Stimulated activated CD8-positive, alpha-beta memory T cell treated with anti-CD3 and anti-CD28 coated beads, Interleukin-12 subunit alpha, Interleukin-12 subunit beta, amount 100 ng/mL, for 4 hours (primary cell): ENCODE results near the gene DCP1B.
A peak's percentile ranks its signal among the peaks of the same experiment; 100 is the strongest.

Experiments used
- DNase-seq: peaks from one replicate; pipeline ENCODE4 v3.0.0-alpha.2; 2020; ENCODE audit warnings: low read depth

Gene DCP1B

DNA sequence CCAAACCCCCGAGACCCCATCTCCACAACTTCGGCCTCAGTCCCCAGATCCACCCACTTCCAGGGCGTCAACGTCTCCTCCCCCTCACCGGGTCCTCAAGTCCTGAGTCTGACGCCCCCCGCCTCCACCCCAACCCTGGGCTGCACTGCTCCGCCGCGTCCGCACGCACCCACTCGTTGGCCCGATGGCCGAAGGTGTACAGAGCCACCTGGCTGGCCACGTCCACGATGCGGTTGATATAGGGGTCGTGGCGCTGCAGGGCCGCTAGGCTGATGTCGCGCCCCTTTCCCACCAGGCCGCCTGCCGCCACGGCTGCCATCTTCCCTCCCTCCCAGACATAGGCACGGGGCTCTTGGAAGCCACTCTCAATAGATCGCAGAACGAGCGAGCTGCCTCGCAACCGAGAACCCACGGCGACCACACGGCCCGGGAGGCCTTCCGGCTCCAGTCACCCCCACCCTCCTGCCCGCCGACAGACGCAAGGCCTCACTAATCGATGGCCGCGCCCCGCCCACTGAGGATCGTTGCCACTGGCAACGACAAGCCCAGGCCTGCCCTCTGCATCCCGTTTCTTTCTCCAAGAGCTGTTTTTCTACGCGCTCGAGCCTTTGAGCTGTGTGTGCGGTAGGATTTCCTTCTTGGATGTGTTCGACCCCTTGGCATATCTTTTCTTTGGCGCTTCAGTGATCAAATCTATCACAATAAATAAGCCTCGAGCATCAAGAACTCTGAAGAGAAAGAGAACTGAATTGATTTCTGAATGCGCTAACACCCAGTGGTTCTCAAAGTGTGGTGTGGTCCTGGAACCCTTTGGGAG, at the start of gene DCP1B:
DCP1B (minus strand) TSS at position 345 of the 817 bp plus-strand sequence; CDS start at position 319, 26 bp downstream.
- DNase-seq: peak; percentile 86

DNA sequence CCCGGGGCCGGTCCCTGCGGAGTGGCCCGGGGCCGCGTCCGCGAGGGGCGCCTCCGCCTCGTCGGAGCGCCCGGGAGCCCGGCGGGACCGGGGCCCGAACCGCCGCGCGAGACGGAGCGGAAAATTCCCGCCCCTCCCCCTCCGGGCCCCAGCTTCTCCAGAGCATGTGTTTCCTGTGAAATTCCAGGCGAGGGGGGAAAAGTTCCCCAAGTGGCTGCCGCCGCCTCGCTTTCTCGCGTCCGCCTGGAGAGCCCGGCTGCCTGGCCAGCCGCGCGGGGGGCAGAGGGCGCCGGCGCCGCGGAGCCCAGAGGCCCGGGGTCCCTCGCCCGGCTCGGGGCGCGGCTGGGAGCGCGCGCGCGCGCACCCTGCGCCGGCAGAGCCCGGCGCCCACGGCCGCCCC, 49.4 kb upstream of the DCP1B start:
- DNase-seq: no peak

DNA sequence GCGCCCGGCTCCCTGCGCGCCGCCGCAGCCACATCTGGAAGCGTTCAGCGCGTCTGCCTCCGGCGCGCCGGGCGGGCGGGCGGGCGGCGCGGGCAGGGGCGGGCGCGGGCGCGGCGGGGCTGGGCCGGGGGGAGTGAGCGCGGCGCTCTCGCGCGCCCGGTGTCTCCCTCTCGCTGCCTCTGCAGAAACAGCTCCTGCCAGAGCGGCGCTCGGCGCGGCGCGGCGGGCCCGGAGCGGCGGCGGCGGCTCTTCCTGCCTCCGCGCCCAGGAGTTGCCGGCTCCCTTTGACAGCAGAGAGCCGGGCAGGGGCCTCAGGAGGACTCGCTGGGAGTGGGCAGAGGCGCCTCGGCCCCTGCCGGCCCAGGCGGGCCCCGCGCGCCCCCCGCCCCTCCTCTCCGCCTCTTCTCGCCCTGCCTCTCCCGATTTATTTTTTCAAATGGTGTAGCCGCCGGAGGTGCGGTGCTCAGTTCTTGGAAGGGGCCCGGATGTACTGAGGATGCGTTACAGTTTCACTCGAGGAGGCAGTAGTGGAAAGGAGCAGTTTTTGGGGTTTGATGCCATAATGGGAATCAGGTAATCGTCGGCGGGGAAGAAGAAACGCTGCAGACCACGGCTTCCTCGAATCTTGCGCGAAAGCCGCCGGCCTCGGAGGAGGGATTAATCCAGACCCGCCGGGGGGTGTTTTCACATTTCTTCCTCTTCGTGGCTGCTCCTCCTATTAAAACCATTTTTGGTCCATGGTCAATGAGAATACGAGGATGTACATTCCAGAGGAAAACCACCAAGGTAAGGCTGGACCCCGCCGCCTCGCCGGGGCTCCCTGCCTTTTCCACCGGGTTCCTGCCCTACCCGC, 48.8 kb upstream of the DCP1B start, which contains the start of gene CACNA1C:
CACNA1C (plus strand) TSS at position 162 of the 853 bp plus-strand sequence; CDS start at position 738, 576 bp downstream.
- no peak for DNase-seq

DNA sequence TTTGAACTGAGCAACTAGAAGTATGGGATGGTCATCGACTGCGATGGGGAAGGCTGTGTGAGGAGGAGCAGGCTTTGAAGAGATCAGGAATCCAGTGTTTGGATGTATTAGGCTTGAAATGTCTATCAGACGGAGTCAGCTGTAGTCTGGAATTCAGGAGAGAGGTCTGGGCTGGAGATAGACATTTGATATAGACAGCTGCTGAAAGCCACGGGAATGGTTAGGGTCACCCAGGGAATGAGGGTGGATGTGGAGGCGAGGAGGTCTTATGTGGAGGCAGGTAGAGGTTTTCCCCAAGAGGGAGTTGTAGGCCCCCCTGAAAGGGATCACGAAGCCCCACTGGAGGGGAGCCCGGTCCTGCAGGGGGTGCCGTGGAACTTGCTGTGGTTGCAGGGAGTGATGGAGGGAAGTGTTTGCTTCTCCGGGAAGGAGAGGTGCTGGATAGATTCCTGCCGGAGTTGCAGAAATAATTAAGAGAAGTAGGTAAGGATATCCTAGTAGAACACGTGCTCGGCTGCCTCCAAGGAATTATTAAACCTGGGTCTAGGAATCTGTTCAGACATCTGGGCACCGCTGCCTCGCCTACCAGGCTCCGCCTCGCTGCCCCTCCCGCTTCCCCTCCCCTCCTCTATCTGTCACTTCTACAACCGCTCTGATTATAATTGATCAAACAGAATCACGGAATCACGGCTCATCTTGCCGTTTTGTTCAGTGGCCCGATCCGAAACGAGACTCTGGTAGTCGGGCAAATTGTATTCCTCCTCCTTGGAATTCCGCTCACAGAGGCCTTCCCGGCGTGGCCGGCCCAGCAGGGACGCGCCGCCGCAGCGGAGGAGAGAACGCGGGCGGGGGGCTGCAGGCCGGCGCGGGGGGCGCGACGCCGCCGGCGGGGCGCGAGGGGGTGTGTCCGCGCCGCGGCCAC, 47.7 kb upstream of the DCP1B start:
- DNase-seq: no peak

DNA sequence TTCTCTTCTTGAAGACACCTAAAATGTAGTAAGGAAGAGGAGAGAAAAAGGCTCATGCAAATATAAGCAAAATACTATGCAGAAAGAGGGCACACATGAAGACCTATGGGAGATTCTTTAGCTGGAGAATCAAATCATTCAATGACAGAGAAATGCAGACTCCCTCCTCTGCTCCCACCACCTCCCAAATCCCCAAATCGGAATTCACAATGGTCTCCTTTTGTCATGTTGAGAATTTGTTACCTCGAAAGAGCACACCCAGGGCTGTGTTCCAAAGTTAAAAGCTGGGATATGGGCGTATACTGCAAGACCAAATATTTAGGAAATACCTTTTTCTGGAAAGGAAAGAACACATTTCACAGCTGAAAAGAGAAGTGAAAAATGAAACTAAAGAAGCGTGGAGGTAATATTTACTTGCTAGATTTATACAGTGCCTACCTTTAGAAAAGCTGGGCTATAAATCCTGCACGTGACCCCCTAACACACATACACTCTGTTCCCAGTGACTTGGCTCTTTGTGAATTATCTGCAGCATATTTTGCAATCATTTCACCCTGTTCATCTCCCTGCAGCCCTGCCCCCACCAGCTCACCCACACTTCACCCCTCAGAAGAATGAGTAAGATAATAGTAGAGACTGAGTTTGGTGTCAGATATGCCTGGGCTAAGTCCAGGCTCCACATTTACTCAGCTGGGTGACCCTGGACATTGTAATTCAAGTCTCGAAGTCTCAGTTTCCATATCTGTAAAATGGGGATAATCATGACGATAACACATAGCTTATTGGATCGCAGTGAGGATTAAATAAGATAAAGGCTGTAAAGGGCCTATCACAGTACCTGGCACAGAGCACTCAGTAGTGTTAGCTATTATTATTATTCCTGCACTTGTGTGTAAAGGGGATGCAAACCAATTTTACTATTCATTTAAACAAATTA, 45.6 kb upstream of the DCP1B start:
- no peak for DNase-seq

DNA sequence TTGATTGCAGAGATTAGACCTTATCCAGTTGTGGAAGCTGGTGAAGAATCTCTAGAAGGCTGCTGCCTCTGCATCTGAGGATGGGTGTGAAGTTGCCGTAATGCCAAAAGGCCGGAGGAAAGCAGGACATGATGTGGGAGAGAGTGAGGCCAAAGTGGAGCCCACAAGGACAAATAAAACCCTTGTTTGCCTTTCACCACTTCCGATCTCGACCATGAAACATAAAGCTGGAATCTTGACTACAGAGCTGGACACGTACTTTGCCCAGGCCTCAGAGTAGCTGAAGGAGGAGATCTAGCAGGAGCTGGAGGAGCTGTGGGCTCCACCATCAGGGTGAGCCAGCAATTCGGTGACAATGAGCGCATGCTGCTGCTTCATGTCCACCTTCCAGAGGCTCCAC, 43.5 kb upstream of the DCP1B start:
- DNase-seq: no peak

DNA sequence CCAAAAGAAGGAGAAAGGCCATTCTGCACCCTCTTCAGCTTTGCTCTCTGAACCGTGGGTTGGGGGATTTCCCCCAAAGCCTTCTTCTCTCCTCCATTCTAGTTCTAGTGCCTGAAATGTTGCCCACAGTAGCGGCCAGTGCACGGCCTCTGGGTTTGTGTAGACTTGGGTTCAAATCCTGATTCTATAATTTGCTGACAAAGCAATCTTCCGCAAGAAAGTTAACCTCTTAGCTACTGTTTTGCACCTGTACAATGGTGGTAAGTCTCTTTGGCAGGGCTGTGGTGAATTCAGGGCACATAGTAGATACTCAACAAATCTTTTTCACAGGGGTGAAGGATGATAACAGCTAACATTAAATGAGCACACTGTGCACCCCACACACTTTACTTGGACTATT, 42.7 kb upstream of the DCP1B start:
- DNase-seq: no peak

DNA sequence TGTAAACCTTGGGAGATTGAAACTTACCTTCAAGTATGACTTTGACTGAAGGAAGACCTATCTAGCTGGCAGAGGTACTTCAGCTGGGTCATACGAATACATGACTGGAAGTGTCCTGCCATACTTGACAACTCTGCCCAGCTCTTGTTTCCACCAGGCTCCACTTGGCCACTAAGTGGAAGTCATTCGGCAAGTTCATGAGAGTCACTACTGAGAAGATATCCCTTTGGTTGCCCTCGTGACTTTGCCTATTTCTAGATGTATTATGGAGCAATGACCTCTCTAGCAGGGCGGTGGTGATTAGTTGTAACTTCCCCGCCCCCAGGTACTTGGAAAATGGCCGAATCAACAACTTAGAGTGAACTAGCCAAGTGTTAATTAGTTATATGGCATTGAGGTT, 39.9 kb upstream of the DCP1B start:
- DNase-seq: no peak

DNA sequence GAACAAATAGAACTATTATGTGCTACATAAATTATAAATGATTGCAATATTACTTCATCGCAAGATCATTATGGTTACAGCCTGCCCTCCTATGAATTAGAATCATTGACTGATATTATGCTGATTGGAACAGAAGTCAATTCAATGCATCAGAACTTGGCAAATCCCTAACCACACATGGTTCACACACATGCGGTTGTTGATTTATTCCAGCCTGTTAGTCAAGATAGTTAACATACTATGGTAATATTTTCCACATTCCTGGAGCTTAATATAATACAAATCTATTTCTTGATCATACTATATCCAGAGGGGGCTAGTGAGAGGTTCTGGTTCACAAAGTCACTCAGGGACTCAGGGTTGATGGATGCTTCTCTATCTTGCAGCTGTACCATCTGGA, 38.8 kb upstream of the DCP1B start:
- DNase-seq: no peak

DNA sequence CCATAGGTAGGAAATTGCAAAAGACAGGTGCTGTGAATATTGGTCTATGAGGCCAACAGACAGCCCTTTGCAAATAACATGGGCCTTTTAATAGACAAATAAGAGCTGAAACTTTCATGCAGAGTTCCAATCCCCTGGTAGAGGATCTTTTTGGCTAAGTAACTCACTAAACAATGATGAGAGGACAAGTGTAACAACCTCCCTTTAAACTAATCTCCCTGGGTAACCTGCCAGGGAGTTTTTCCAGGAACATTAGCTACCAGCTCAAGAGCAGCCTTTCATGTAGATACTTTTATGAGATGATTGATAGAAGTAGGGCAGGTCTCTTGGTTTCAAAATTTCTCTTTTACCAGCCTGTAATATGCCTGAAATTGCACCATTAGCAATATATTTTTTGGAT, 34.8 kb upstream of the DCP1B start:
- no peak for DNase-seq

DNA sequence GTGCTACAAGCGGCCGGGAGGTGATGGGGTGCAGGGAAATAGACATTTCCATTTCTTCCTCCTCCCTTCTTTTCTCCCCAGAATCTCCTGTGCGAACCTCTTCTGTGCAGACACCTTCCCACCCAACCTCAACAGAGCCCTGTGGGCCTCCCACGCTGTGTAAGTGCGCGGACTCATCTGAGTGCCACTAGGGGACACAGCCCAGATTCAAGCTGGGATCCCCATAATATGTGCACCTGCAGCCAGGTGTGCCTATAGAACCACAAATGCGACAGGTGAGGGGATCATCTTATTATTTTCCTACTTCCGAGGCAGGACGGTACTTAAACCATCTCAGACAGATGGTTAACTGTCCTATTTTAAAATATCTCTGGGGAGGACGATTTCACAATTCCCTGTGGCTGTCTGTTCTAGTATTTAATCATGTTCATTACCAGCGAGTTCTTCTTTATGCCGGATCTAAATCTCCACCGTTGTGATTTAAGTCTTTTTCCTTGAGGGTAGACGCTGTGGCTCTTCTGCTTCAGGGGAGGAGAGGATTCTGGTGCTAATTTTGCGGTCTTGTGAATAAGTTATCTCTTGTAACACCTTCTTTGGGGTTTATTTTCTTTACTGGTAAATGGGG, 31.3 kb upstream of the DCP1B start:
- no peak for DNase-seq

DNA sequence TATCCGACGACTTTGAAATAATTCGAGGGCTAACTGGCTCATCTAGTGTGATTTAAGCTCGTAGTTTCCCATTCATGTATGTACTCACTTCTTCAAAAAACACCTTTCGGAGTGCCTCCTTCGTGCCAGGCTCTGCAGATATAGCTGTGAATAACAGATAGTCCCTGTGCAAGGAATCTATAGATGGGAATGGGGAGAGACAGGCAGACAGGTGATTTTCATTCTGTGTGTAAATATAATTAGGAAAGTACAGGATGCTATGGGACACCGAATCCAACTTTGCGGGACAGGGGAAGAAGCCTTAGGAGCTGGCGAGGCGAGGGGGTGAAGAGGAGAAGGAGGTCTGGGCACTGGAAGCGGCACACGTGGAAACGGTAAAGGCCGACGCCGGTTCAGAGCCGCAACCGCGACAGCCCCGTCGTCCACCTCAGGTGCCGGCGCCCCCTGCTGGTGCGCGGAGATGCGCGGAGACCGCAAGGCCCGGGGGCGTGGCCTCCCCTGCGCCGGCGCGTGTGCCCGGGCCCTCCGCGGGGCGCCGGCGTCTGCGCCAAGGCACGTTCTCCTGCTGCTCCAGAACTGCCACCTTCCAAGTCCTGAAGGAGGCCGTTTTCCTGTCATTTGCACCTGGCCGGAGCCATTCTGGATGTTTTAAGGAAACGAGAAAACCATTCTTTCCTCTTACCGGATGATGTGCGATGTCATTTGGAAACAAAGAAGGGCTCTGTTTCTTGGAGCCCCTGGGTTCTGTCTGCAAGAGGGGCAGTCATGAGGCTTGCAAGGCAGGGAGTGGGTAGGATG, 30.6 kb upstream of the DCP1B start:
- peak; percentile 74 for DNase-seq

DNA sequence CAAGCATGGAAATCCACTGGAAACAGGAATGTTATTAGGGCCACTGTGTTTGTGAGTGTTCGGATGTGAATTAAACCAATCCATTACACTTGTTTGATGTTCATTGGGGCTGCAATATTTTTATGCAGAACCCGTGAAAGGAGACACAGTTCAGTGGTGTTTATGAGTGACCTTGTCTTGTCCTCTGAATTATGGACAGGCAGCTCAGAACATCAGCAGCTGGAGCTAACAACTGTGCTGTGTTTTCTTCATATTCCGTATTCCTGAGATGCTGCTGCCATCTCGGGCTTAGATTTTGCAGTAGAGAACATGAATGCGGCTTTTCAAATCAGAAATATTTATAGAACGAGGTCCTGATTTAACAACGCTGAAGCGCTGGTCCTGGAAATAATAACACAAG, 28.2 kb upstream of the DCP1B start:
- no peak for DNase-seq

DNA sequence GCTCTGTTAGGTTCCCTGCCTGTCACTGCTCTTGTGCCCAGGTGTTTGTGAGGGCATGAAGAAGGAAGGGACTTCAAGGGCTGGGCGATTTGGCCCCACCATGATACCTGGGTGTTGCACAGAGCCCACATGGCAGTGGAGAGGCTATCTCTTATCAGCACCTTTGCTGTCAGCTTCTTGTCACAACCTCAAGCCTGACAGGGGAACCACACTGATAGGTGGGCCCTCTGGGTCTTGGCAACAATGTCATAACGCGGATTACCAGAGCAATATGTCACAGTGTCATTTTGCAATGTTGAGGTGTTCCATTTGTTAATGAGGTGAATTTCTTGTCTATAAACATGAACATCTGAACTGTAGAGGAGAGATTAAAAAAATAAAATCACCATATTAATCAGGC, 25.6 kb upstream of the DCP1B start:
- no peak for DNase-seq

DNA sequence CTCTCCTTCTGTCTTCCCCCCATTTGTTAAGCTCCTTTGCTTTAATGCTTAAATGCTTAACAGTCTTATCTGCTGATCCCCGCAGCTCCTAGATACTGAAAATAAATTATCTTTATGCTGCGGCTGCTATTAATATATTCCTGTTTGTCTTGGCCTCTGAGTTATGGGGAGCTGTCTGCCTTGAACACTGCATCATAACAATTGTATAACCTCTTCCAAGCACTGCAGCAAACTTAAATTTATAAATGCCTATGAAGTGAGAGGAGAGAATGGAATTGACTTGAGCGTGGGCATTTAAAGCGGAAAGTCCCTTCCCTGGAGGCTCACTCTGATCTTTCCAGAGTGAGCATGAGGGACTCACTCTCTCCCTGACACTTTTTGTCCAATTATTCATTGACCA, 23.1 kb upstream of the DCP1B start:
- DNase-seq: no peak

DNA sequence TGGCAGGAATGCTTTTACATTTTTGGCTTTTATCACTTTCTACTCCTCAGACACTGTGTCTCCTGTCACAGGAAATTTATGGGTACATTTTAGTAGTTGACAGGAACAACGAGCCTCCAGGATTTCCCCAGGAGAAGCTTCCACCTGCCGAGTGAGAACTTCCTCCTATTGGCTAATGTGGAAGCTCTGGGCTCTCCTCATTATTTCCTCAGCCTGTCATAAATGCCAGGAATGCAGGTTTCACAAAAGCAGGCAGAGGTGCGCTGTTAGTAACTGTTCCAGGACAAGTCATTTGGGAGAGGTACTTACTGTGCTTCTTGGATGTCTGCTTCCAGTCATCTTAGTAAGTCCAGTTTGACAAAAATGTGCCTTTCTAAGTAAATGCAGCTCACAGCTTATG, 19.1 kb upstream of the DCP1B start:
- DNase-seq: no peak

DNA sequence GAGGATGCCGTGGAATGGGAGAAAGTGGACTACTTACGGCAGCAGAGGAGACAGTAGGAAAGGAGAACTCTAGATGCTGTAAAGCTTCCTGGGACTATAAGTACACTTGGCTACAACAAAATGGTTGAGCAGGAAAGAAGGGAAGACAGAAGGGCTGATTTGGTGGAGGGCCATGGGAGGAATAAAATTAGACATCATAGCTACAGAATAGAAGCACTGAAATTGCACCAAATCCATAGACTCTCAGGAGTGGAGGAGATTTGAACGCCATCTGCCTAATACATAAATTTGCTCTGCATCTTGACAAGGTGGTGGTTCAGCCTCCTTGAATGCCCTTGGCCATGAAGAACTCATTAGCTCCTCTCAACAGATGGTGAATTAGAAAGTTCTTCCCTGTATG, 16.3 kb upstream of the DCP1B start:
- DNase-seq: no peak

DNA sequence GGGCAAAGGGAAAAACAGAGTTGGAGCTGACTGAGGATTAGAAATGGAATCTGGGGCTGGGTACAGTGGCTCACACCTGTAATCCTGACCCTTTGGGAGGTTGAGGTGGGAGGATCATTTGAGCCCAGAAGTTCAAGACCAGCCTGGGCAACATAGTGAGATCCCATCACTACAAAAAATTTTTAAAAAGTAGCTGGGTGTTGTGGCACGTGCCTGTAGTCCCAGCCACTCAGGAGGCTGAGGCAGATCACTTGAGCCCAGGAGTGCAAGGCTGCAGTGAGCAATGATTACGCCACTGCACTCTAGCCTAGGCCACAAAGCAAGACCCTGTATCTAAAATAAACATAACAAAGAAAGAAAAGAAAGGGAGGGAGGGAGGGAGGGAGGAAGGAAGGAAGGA, 14.9 kb upstream of the DCP1B start:
- no peak for DNase-seq

DNA sequence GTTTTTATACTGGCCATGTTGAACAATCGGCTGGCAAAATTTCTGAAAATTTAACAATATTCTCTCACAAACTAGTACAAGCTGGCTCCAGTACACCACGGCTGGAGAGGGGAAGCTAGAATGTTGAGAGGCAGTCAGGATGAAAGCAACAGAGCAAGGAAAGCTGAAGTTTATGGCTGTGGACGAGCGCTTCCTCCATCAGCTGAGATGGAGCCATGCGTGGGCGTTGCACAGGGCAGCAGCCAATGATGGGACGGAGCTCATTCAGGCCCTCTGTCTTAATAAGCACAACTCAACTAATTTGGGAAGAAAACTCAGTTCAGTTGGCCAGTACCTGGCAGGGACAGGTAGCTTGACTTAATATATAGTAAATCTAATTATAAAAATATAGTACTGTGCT, 14.1 kb upstream of the DCP1B start:
- DNase-seq: no peak
